Measurements from ENCODE around the gene LRP8.

LRP8 gene

DNA sequence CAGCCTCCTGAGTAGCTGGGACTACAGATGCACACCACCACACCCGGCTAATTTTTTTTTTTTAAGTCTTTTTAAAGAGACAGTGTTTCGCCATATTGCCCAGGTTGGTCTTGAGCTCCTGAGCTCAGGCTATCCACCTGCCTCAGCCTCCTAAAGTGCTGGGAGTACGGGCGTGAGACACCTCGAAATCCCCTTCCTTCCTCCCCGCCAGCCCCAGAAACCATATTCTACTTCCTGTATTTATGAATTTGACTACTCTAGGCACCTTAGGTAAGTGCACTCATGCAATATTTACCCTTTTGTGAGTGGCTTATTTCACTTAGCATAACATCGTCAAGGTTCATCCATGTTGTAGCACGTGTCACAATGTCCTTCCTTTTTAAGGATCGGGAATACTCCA, 6.9 kb upstream of the LRP8 start:
- DNase-seq (ENCODE audit: low read depth), result no peak
- H3K4me3 ChIP-seq (ENCODE audit: low read depth, low read length), result no peak overlapping the region
- TF ChIP-seq, protein P1, sequence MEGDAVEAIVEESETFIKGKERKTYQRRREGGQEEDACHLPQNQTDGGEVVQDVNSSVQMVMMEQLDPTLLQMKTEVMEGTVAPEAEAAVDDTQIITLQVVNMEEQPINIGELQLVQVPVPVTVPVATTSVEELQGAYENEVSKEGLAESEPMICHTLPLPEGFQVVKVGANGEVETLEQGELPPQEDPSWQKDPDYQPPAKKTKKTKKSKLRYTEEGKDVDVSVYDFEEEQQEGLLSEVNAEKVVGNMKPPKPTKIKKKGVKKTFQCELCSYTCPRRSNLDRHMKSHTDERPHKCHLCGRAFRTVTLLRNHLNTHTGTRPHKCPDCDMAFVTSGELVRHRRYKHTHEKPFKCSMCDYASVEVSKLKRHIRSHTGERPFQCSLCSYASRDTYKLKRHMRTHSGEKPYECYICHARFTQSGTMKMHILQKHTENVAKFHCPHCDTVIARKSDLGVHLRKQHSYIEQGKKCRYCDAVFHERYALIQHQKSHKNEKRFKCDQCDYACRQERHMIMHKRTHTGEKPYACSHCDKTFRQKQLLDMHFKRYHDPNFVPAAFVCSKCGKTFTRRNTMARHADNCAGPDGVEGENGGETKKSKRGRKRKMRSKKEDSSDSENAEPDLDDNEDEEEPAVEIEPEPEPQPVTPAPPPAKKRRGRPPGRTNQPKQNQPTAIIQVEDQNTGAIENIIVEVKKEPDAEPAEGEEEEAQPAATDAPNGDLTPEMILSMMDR (conservative IDR thresholded peaks at IDR 0.05; ENCODE audit: low read depth, low read length), result no peak

DNA sequence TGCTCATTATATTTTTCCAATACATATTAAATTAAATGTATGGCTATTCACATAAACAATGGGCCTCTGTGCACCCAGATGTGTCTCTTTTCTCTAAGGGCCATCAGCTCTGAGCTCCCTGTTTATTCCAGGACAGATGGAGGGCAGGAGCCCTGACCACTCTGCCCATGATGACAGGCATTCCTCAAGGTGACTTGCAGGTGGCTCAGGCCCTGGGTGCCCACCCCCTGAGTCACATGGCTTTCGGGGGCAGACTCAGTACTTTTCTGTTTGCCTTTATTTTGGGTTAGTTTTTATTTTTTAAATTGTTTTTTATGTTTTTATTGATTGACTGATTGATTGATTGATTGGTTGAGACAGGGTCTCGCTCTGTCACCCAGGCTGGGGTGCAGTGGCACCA, 6.4 kb upstream of the LRP8 start:
- no peak for DNase-seq (ENCODE audit: low read depth)
- no peak overlapping the region for H3K4me3 ChIP-seq (ENCODE audit: low read depth, low read length)
- TF ChIP-seq, protein P1 (conservative IDR thresholded peaks at IDR 0.05; ENCODE audit: low read depth, low read length), result no peak

DNA sequence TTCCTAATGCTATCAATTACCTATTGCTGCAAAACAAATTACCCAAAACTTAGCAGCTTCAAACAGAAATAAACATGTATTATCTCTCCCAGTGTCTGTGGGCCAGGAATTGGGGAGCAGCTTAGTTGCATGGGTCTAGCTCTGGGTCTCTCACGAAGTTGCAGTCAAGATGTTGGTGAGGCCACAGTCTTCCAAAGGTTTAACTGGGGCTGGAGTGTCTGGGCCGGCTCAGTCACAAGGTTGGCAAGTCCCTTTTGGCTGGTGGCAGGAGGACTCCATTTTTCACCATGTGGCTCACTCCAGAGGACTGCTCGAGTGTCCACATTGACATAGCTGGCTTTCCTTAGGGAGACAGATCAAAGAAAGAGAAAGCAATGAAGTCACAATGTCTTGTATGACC, 5.0 kb upstream of the LRP8 start:
- H3K4me3 ChIP-seq (ENCODE audit: low read depth, low read length), result no peak overlapping the region
- no peak for DNase-seq (ENCODE audit: low read depth)
- TF ChIP-seq, protein P1 (conservative IDR thresholded peaks at IDR 0.05; ENCODE audit: low read depth, low read length), result no peak

DNA sequence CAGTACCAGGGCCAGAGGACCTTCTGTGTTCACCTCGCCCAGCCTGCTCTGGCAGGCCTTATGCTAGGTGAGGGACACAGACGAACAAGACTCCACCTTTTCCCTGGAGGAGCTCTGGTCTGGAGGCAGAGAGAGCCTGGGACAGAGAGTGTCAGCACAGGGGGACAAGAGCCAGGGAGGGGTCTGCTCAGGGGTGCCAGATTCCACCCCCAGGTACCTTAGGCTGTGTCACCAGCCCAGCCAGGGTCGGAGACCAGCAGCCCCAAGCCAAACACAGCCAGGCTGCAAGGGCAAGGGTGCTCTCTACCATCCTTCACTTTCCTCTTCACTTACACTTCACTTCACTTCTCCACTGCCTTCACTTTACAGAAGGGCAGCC, 4.3 kb upstream of the LRP8 start:
- no peak overlapping the region for H3K4me3 ChIP-seq (ENCODE audit: low read depth, low read length)
- no peak for DNase-seq (ENCODE audit: low read depth)
- TF ChIP-seq, protein P1 (conservative IDR thresholded peaks at IDR 0.05; ENCODE audit: low read depth, low read length), result no peak

DNA sequence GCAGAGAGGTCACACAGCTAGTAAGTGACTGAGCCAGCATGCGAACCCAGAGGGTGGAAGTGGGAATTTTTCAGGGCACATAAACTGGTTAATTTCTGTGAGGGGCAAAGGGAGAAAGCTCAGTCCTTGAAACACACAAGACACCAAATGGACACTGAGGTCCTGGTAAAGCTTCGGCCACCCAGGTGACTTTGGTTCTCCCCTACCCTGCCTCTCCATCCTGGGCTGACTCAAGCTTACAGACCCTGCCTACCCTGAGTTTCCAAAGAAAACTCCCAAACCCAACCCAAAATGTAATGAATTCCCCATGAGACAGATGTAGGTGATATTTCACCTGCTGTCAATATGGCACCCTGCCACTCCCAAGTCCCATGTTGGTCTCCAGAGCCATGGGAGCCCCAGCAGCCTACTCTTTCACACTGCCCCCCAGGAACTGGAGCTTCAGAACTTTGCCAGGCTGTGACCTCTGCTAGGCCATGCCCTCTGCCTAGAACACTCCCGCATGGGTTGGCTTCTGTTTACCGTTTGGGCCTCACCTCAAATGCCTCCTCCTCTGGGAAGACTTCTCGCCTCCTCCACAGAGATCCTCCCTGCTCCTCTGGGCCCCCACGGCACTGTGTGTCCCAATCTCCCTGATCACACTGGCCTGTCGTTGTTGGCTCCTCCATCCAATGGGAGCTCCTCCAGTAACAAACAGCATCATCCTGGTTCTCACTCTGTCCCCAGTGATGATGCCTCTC, 3.7 kb upstream of the LRP8 start:
- TF ChIP-seq, protein P1 (conservative IDR thresholded peaks at IDR 0.05; ENCODE audit: low read depth, low read length), result no peak
- no peak for DNase-seq (ENCODE audit: low read depth)
- H3K4me3 ChIP-seq (ENCODE audit: low read depth, low read length), result no peak overlapping the region

DNA sequence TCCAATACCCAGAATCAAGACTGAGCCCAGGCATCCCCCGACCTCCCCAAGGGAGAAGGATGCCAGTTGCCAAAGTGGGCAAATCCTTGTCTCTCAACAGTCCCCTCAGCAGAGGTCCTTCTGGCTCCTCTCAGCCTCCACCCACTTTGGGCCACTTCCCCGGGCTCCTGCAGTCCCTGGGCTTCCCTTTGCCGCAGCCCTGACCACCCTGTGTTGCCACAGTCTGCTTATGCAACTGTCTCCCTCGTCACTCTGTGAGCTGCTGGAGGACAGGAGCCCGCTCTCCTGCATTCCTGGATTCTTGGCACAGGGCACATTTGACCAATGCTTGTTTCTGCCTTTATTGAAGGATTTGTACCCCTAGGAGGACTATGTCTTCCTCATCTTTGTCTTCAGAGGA, 2.9 kb upstream of the LRP8 start:
- no peak overlapping the region for H3K4me3 ChIP-seq (ENCODE audit: low read depth, low read length)
- no peak for DNase-seq (ENCODE audit: low read depth)
- TF ChIP-seq, protein P1 (conservative IDR thresholded peaks at IDR 0.05; ENCODE audit: low read depth, low read length), result no peak
